SK-N-SH (cell line): ENCODE data around the gene FBXO42. TPM values are rescaled to one million over a fixed set of nuclear protein-coding genes. Genes with fewer than 3 reads are reported as not detected.

Source experiments
- CTCF ChIA-PET: fragments of 300-600, 350-600 bp; formaldehyde crosslinking; extraction: SDS; loops from one replicate; lab custom pipeline; 2021; lab: Yijun Ruan, JAX
- POLR2A ChIA-PET: fragments of 350-600 bp; sonication (Branson Sonifier 250); formaldehyde crosslinking; extraction: SDS; loops from one replicate; lab custom pipeline; 2020; ENCODE audit warnings: antibody characterized with exemption, inconsistent platforms; lab: Yijun Ruan, JAX
- DNase-seq: peaks from one replicate; pipeline ENCODE4 v3.0.0; 2012
- H2AFZ ChIP-seq: fragments of 200-600 bp; sonication (generic); 2 replicates; pipeline ENCODE4 v1.8.1; 2016; ENCODE audit warnings: antibody characterized with exemption, mild to moderate bottlenecking, low read depth
- H3F3A ChIP-seq: fragments of 200-600 bp; sonication (generic); replicated peaks from 2 replicates; pipeline ENCODE3; 2016; ENCODE audit warnings: antibody characterized with exemption, mild to moderate bottlenecking; ENCODE audit not compliant: insufficient read depth
- H3K27ac ChIP-seq, 2 experiments: fragments of 200-500 bp in 1 of 2; fragments of 200-600 bp in 1 of 2; sonication (Bioruptor generic) in 1 of 2; sonication (generic), shearing (Covaris generic) in 1 of 2; 2 replicates each; pipeline versions ENCODE4 v1.5.1 to v1.6.1; 2014 to 2016; ENCODE audit warnings: low read depth in 2 of 2, inconsistent platforms in 1 of 2, low read length in 1 of 2, mild to moderate bottlenecking in 1 of 2, mixed read lengths in 1 of 2
- H3K27me3 ChIP-seq: fragments of 200-600 bp; sonication (generic), shearing (Covaris generic); 2 replicates; pipeline ENCODE4 v1.6.1; 2016; ENCODE audit warnings: mixed run types; ENCODE audit not compliant: insufficient read depth
- H3K36me3 ChIP-seq, 2 experiments: fragments of 200-500 bp in 1 of 2; fragments of 200-600 bp in 1 of 2; sonication (Bioruptor generic) in 1 of 2; sonication (generic) in 1 of 2; replicated peaks in 1 of 2; 2 replicates each; pipeline versions ENCODE3 to v1.5.1; 2014 to 2016; ENCODE audit warnings: low read length in 1 of 2, mild to moderate bottlenecking in 1 of 2; ENCODE audit not compliant: insufficient read depth in 2 of 2, control insufficient read depth in 1 of 2
- H3K4me1 ChIP-seq, 2 experiments: fragments of 200-500 bp in 1 of 2; fragments of 200-600 bp in 1 of 2; sonication (Bioruptor generic) in 1 of 2; sonication (generic), shearing (Covaris generic) in 1 of 2; 2 replicates each; pipeline versions ENCODE4 v1.5.1 to v1.6.1; 2014 to 2016; ENCODE audit warnings: low read depth in 1 of 2, low read length in 1 of 2, mixed run types in 1 of 2; ENCODE audit not compliant: insufficient read depth in 2 of 2, control insufficient read depth in 1 of 2
- H3K4me2 ChIP-seq: fragments of 200-600 bp; sonication (generic), shearing (Covaris generic); 2 replicates; pipeline ENCODE4 v1.6.1; 2017; ENCODE audit warnings: mixed run types
- H3K4me3 ChIP-seq, 2 experiments: fragments of 200-500 bp in 1 of 2; fragments of 200-600 bp in 1 of 2; sonication (Bioruptor generic) in 1 of 2; sonication (generic), shearing (Covaris generic) in 1 of 2; 2 replicates each; pipeline versions ENCODE4 v1.5.1 to v1.8.1; 2014 to 2016; ENCODE audit warnings: low read depth in 2 of 2, inconsistent platforms in 1 of 2, low read length in 1 of 2, mild to moderate bottlenecking in 1 of 2, mixed read lengths in 1 of 2, moderate library complexity in 1 of 2
- H3K79me2 ChIP-seq: fragments of 200-600 bp; sonication (generic); 2 replicates; pipeline ENCODE4 v1.8.1; 2017; ENCODE audit warnings: mild to moderate bottlenecking; ENCODE audit not compliant: insufficient read depth
- H3K9ac ChIP-seq: fragments of 200-600 bp; sonication (generic); 2 replicates; pipeline ENCODE4 v1.6.1; 2017; ENCODE audit warnings: mixed run types
- H3K9me2 ChIP-seq: fragments of 200-600 bp; sonication (generic); 2 replicates; pipeline ENCODE4 v1.6.1; 2017; ENCODE audit warnings: mixed run types
- H3K9me3 ChIP-seq: fragments of 200-600 bp; sonication (generic); 2 replicates; pipeline ENCODE4 v1.6.1; 2017; ENCODE audit warnings: mixed run types, mild to moderate bottlenecking, moderate library complexity
- H4K20me1 ChIP-seq: fragments of 200-600 bp; sonication (generic); 2 replicates; pipeline ENCODE4 v1.6.1; 2017; ENCODE audit warnings: mild to moderate bottlenecking, mixed run types; ENCODE audit not compliant: insufficient read depth
- CHD2 ChIP-seq: fragments of 150-350 bp; IDR thresholded peaks from 2 replicates; pipeline ENCODE4 v1.6.1; 2018; ENCODE audit warnings: low read length; ENCODE audit not compliant: partially characterized antibody
- EZH2phosphoT487 ChIP-seq: fragments of 200-600 bp; sonication (generic); IDR thresholded peaks from 2 replicates; pipeline ENCODE4 v1.6.1; 2017; ENCODE audit warnings: low read depth, mixed run types, mild to moderate bottlenecking, antibody characterized with exemption, moderate library complexity, borderline replicate concordance
- FOXM1 ChIP-seq: IDR thresholded peaks from 2 replicates; pipeline ENCODE4 v1.4.0; 2012; ENCODE audit warnings: low read depth, mild to moderate bottlenecking
- GATA2 ChIP-seq: sonication (generic); formaldehyde crosslinking; IDR thresholded peaks from 2 replicates; pipeline ENCODE4 v1.5.0; 2020; ENCODE audit warnings: mild to moderate bottlenecking, missing genetic modification reagents
- MEF2A ChIP-seq: IDR thresholded peaks from 2 replicates; pipeline ENCODE4 v1.4.0; 2012; ENCODE audit warnings: low read depth, borderline replicate concordance
- NRF1 ChIP-seq: IDR thresholded peaks from 2 replicates; pipeline ENCODE4 v1.6.1; 2012; ENCODE audit warnings: low read depth, mild to moderate bottlenecking, low read length
- RCOR1 ChIP-seq: fragments of 150-350 bp; IDR thresholded peaks from 2 replicates; pipeline ENCODE4 v1.6.1; 2017; ENCODE audit warnings: antibody characterized with exemption, low read length
- REST ChIP-seq: IDR thresholded peaks from 2 replicates; pipeline ENCODE4 v1.6.1; 2012; ENCODE audit warnings: mild to moderate bottlenecking, low read depth, low read length, moderate library complexity
- RFX5 ChIP-seq: IDR thresholded peaks from 2 replicates; pipeline ENCODE4 v1.6.1; 2012; ENCODE audit warnings: mild to moderate bottlenecking, improper control_type of control experiment, low read length
- TEAD4 ChIP-seq: IDR thresholded peaks from 2 replicates; pipeline ENCODE4 v1.4.0; 2012; ENCODE audit warnings: mild to moderate bottlenecking, borderline replicate concordance; ENCODE audit not compliant: insufficient read depth
- USF1 ChIP-seq: IDR thresholded peaks from 2 replicates; pipeline ENCODE4 v1.4.0; 2012; ENCODE audit warnings: low read depth, borderline replicate concordance
- WGBS: methylation state at CpG from one replicate; pipeline ENCODE4 v1.1.6; 2017; ENCODE audit warnings: low lambda C conversion rate; 5-methylcytosine and 5-hydroxymethylcytosine counted together
- polyA plus RNA-seq, 3 experiments: library from polyadenylated mRNA; depleted of rRNA; stranded (reverse); fragments of >200 nt; gene quantifications; 2 replicates each; pipeline ENCODE4 v1.2.3, GENCODE V29; 2012

The FBXO42 gene
- polyA plus RNA-seq, 1 of the 3 experiments (the other 2 are of a cell fraction), result 8.6 TPM

DNA sequence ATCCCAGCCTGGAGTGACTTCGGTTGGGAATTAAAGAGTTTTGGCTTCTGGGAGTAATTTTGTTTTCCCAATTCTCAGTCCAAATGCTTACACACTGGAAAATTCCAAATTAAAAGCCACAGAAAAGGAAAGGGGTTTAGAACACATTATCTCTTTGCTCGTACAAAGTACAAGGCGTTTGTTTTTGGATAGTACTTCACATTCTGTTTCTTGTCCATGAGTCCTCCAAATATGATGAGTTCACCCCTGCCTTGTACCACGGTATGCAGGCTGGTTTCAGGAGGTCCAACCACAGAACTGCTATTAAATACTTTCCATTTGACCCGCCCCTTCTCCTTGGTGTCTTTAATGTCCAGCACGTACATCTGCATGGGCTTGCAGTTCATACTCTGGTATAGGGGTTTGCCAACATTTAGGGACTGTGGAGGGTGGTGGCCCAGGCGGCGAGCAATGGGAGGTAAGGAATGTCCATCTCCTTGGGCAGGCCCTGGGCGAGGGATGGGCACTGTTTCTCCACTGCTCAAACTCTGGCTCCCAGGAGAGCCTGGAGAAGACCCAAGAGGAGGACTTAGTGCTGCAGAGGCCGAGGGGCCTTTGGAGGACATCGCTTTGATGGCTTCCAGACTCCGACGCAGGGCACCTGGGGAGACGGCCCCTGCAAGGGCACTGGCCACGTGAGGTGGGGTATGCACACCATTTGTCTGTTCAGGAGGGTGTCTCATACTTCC is 101.6 kb downstream of the FBXO42 start:
- H2AFZ ChIP-seq, result no peak overlapping the region
- WGBS, result 93% methylated on average over 8 of the region's 15 CpGs
- H3K9me3 ChIP-seq, result no peaks in the 10 kb centered on the region
- POLR2A ChIA-PET, result no interaction called here
- no peak for DNase-seq
- no peak for TF ChIP-seq MEF2A
- no peak for TF ChIP-seq REST
- no peak for TF ChIP-seq TEAD4
- TF ChIP-seq RFX5, result no peak
- no peak for TF ChIP-seq RCOR1
- TF ChIP-seq USF1, result no peak
- TF ChIP-seq FOXM1, result no peak
- no peak for TF ChIP-seq GATA2 (CRISPR knock-in tag)
- no peak for TF ChIP-seq CHD2
- TF ChIP-seq NRF1, result no peak
- no peak for TF ChIP-seq EZH2phosphoT487
- peaks cover 15 to 51% of the 10 kb centered on the region in 2 experiments for H3K36me3 ChIP-seq
- no peaks in the 10 kb centered on the region for H3K9me2 ChIP-seq
- no peak overlapping the region; a peak in 1 of 4 replicates for H3K27ac ChIP-seq
- no peak overlapping the region for H3K4me3 ChIP-seq
- H3K79me2 ChIP-seq, result no peaks in the 10 kb centered on the region
- no peaks in the 10 kb centered on the region for H3K27me3 ChIP-seq
- peaks cover 16% of the 10 kb centered on the region for H3F3A ChIP-seq
- CTCF ChIA-PET, result interaction anchor here (1.0 kb wide), 1 partner anchor 169 kb away, joined by 3 read pairs; no protein-coding TSS in a partner anchor
- no peaks in the 10 kb centered on the region for H4K20me1 ChIP-seq
- no peak overlapping the region for H3K9ac ChIP-seq
- peaks cover 23 to 70% of the 10 kb centered on the region in 2 experiments for H3K4me1 ChIP-seq
- no peak overlapping the region for H3K4me2 ChIP-seq
